GM12801 (cell line): ENCODE measurements around the gene NEK2.

Source experiments
- CTCF ChIP-seq: IDR thresholded peaks from one replicate; pipeline ENCODE4 v1.5.1; 2011; ENCODE audit warnings: control low read depth; ENCODE audit not compliant: insufficient read length; ENCODE audit errors: extremely low read depth

NEK2 gene

GRCh38 chr1:211701733-211702132 is 26.3 kb upstream of the NEK2 start:
- no peak for TF ChIP-seq CTCF

DNA sequence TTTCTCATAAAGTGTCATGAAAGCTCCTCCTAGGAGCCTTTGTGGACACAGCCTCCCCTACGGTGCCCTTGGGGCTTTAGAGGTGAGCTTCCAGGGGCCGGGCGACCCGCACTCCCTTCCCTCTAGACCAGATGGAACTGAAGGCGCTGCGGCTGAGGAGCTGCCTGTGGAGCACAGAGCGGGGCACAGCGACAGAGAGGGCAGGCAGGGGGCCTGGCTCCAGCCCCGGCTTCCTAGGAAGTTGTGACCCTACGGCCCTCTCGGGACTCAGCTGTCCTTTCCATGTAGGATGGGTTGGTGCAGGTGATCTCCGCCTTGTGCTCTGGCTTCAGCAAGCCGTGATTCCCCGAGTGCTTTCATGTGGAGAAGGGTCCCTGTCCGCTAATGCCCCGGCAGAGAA is 23.6 kb upstream of the NEK2 start:
- no peak for TF ChIP-seq CTCF

DNA sequence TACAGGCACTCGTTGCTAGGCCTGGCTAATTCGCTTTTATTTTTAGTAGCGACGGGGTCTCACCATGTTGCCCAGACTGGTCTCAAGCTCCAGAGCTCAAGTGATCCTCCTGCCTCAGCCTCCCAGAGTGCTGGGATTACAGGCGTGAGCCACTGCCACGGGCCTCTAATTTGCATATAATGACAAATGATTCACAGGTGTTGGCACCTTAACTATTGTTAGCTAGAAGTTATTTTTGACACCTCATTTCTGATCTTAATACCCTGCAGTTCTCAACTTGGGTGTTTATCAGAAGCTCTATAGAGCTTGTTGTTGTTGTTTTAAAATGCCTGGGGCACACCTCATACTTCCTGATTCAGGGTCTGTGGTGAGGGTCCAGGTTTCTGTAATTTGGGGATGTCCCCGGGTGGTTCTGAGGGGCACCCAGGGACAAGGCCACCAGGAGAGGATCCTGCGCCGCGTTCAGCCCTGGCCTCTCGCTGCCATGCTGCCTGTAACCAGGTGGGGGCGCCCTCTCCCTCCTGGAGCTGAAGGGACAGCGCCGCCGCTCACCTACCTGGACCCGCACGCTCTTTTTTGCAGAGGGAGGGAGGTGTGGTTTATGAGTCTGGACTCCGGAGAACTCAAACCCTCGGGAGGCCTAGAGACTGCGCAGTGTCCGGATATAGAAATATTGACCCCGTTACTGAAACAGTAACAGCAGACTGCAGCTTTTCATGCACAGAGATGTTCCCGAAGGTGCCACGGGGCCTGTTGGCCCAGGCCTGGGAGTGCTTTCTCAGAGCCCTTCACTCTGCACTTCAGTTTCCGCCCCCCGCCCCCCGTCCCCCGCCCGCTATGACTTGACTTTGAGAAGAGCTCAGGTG is 23.0 kb upstream of the NEK2 start:
- no peak for TF ChIP-seq CTCF

- no peak for TF ChIP-seq CTCF
Measured at GRCh38 chr1:211697356-211697755, 21.9 kb upstream of the NEK2 start.

DNA sequence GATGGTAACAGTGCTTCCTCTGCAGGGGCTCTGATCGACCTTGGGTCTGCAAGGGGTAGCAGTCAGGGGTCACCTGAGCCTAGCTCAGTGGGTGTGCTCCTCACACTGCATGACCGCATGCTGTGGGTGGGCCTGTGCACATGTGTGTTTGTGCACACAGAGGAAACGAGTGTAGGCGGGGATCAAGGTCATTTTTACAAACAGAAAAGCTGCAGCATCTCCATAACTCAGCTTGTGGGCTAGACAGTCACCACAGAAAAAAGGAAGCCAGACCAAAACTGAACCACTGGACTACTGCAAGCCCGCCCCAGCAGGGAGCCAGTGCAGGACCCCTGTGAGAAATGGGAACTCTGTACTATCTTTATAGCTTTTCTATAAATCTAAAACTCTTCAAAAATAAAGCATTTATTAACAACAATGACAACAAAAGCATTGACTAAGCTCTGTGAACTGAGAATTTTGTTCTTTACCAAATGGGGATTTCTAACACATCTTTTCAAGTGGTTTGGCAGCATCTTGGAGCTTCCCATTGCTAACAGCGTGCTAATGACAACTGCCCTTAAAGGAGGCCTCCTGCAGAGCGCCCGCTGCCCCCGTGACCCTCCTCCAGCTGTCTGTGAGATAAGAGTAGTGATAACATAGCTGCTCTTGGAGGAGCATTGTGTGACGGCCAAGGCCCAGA is 19.9 kb upstream of the NEK2 start:
- TF ChIP-seq CTCF: no peak

- TF ChIP-seq CTCF: no peak
Measured at GRCh38 chr1:211688421-211688820, 13.0 kb upstream of the NEK2 start.

- no peak for TF ChIP-seq CTCF
Measured at GRCh38 chr1:211687462-211688215, 12.2 kb upstream of the NEK2 start.
